ENCODE data around the gene SAMD4B. TPM values are rescaled to one million over a fixed set of nuclear protein-coding genes. Genes with fewer than 3 reads are reported as not detected.

SAMD4B gene
- total RNA-seq, 2 donors from 2014 or later = 133 to 227 TPM

DNA sequence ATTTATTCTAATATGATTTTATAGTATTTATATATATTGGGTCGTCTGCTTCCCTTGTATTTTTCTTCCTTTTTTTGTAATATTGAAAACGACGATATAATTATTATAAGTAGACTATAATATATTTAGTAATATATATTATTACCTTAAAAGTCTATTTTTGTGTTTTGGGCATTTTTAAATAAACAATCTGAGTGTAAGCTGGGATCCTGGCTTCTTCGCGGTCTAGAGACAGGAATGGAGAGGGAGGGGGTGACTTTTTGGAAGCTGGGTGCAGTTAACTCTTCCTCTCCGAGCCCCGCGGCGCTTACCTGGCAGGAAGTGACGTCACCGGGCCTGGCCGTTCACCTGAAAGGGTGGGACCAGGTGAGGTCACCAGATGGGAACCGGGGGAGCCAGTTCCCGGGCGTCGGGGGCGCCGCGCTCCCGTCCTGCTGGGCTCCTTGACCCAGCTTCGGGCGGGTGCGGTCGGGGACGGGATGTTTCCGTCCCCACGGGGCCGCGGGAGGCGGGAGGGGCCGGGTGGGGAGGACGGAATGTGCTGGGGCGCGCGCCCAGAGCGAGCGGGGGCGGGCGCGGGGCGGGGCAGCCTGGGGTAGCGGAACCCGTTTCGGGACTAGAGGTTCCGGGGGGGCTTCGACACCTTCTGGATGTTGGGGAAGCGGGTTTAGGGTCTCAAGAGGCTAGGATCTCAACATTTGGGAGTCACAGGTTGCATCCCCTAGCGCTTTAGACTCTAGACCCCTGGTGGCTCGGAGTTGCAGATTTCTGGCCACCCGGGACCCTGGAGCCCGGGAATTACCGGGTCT, 67.2 kb downstream of the SAMD4B start:
- Histone ChIP-seq H3K27ac (peak overlapping the region; percentile 100), H3K27me3 (replicated peaks; ENCODE audit: insufficient read depth) (no peaks in the 10 kb centered on the region), H3K36me3 (peaks cover 8% of the 10 kb centered on the region in 2 donors), H3K4me1 (replicated peaks) (peaks cover 4% of the 10 kb centered on the region), H3K4me3 (peak overlapping the region; percentile 75 to 90), H3K9me3 (no peaks in the 10 kb centered on the region)
- DNase-seq (ENCODE audit: low spot score) = peak; percentile 98
- WGBS = 2% methylated on average over 52 of the region's 52 CpGs
- peak; percentile 87 for TF ChIP-seq POLR2AphosphoS5 (IDR thresholded peaks at IDR 0.05)
- peak; percentile 76 for TF ChIP-seq POLR2A (IDR thresholded peaks at IDR 0.05)
- TF ChIP-seq, protein P1, sequence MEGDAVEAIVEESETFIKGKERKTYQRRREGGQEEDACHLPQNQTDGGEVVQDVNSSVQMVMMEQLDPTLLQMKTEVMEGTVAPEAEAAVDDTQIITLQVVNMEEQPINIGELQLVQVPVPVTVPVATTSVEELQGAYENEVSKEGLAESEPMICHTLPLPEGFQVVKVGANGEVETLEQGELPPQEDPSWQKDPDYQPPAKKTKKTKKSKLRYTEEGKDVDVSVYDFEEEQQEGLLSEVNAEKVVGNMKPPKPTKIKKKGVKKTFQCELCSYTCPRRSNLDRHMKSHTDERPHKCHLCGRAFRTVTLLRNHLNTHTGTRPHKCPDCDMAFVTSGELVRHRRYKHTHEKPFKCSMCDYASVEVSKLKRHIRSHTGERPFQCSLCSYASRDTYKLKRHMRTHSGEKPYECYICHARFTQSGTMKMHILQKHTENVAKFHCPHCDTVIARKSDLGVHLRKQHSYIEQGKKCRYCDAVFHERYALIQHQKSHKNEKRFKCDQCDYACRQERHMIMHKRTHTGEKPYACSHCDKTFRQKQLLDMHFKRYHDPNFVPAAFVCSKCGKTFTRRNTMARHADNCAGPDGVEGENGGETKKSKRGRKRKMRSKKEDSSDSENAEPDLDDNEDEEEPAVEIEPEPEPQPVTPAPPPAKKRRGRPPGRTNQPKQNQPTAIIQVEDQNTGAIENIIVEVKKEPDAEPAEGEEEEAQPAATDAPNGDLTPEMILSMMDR (IDR thresholded peaks at IDR 0.05) = no peak
- intact Hi-C loops (cut with DNase I) = loop anchor here (5.0 kb wide), 1 partner anchor 67 kb away; the partner anchor contains the start of gene SAMD4B

DNA sequence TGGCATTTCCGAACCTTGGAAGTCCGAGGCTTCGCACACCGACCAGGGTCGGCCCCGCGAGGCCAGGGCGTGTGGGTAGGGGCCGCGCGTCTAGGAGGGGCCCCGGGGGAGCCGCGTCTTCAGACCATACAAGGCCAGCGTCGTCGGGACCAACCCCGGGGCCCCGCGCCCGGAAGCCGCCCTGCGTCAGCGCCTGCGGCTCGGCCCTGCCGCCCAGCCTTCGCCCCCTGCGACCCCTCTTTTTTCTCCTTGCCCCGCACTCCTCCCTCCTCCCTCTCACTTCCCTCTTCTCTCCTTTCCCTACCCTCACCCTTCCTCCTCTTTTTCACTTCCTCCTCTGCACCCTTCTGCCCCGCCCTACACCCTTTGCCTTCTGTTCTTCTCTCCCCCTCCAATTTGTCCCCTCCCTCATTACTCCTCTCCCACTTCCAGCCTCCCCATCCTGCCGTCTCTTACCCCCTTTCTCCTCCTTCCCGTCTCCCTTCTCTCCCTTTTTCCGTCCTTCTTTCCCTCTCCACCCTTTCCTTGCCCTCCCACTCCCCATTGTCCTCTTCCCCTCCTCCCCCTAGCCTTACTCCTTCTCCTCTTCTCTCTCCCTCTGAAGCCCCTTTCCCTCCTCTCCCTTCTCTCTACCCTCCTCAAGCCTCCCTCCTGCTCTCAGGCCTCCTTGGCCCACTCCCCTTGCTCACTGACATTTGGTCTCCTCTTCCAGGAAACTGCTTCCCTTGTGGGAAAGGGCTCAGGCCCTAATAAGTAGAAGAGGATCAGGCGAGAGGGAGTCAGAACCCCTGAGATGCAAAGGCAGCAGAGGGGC, 68.0 kb downstream of the SAMD4B start:
- H3K27ac ChIP-seq = peak overlapping the region; percentile 100
- H3K27me3 ChIP-seq (replicated peaks; ENCODE audit: insufficient read depth) = no peaks in the 10 kb centered on the region
- peak; percentile 62 for DNase-seq (ENCODE audit: low spot score)
- H3K4me3 ChIP-seq = peak overlapping the region; percentile 75 to 90
- H3K9me3 ChIP-seq = no peaks in the 10 kb centered on the region
- H3K36me3 ChIP-seq = peaks cover 8% of the 10 kb centered on the region in 2 donors
- no peaks in the 10 kb centered on the region for H3K4me1 ChIP-seq (replicated peaks)
- 2% methylated on average over 35 of the region's 35 CpGs for WGBS
- intact Hi-C loops (cut with DNase I) = loop anchor here (5.0 kb wide), 1 partner anchor 68 kb away; the partner anchor contains the start of gene SAMD4B
- TF ChIP-seq, protein P1 (IDR thresholded peaks at IDR 0.05) = no peak
- TF ChIP-seq POLR2AphosphoS5 (IDR thresholded peaks at IDR 0.05) (peak; percentile 9), POLR2A (IDR thresholded peaks at IDR 0.05) (peak; percentile 33)

DNA sequence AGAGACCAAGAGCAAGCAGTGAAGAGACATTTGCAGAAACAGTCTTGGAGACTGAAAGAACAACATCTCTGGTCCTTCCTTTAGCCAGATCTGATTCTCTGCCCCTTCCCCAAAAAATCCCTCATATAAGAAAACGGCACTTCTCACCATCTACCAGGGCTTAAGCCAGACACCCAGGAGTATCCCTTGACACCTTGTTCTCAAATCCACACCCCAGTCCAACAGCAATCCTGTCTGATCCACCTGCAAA, 68.5 kb downstream of the SAMD4B start:
- intact Hi-C loops (cut with DNase I) = loop anchor here (1.0 to 5.0 kb wide), 2 partner anchors 12 to 68 kb away; partner anchors contain the start of gene SAMD4B

DNA sequence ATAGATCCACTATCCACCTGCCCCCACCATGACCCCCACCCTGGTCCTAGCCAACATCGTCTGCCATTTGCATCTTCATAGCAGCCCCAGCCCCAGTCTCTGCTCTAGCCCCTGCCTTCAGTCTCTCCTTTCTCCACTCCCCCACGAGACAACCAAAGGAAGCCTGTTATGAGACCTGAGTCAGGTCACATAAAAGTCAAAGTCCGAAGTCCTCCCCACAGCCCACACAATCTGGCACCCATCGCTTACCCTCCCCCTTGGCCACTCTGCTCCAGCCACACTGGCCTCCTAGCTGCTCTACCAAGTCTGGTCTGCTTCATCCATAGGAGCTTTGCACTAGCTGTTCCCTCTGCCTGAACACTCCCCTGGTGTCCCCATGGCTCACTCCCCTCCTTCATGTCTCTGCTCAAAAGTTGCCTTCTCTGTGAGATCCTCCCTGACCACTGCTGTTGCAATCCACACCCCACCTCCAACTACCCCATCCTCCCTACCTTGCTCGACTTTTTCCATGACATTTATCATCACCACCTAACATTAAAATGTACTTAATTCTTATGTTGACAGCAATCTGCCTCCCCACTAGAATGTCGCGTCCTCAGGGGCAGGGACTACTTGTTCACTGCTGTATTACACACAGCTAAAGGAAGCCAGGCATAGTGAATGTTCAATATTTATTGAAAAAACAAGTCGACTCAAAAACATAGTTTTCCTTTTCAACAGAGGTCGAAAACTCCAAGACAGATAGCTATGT, 69.0 kb downstream of the SAMD4B start:
- intact Hi-C loops (cut with DNase I) = loop anchor here (1.0 to 5.0 kb wide), 2 partner anchors 13 to 69 kb away; partner anchors contain the start of gene SAMD4B
- Histone ChIP-seq H3K4me1 (replicated peaks) (no peaks in the 10 kb centered on the region), H3K4me3 (peak overlapping the region in 1 of 2 donors; percentile 75), H3K27me3 (replicated peaks; ENCODE audit: insufficient read depth) (no peaks in the 10 kb centered on the region), H3K9me3 (no peaks in the 10 kb centered on the region), H3K36me3 (peaks cover 8% of the 10 kb centered on the region in 2 donors), H3K27ac (peak overlapping the region; percentile 100)
- TF ChIP-seq POLR2AphosphoS5 (IDR thresholded peaks at IDR 0.05) (no peak), POLR2A (IDR thresholded peaks at IDR 0.05) (no peak)
- TF ChIP-seq, protein P1 (IDR thresholded peaks at IDR 0.05) = no peak
- WGBS = 17% methylated on average over 9 of the region's 9 CpGs
- peak; percentile 44 for DNase-seq (ENCODE audit: low spot score)

More for the DNA sequence above, 68.5 kb downstream of the SAMD4B start:
- peak overlapping the region; percentile 75 to 90 for H3K4me3 ChIP-seq
- no peaks in the 10 kb centered on the region for H3K4me1 ChIP-seq (replicated peaks)
- 50% methylated on average over 1 of the region's 1 CpG for WGBS
- peak overlapping the region; percentile 100 for H3K27ac ChIP-seq
- no peak for DNase-seq (ENCODE audit: low spot score)
- H3K27me3 ChIP-seq (replicated peaks; ENCODE audit: insufficient read depth) = no peaks in the 10 kb centered on the region
- no peak for TF ChIP-seq POLR2A (IDR thresholded peaks at IDR 0.05)
- TF ChIP-seq, protein P1 (IDR thresholded peaks at IDR 0.05) = no peak
- TF ChIP-seq POLR2AphosphoS5 (IDR thresholded peaks at IDR 0.05) = no peak
- H3K36me3 ChIP-seq = peaks cover 8% of the 10 kb centered on the region in 2 donors
- no peaks in the 10 kb centered on the region for H3K9me3 ChIP-seq

Data from prostate gland (tissue), 2 donors.